Left renal pelvis (tissue), 4 donors: ENCODE data around the gene RASA1. TPM values are rescaled to one million over a fixed set of nuclear protein-coding genes. Genes with fewer than 3 reads are reported as not detected.

Source experiments
- DNase-seq, 4 donors: peaks; one replicate each; pipeline ENCODE4 v3.0.0-alpha.2; 2013; ENCODE audit warnings: low read depth in 4 of 4, low spot score in 3 of 4
- polyA plus RNA-seq, 4 donors: library from polyadenylated mRNA; unstranded; fragments of 120-200 nt; gene quantifications; one replicate each; pipeline ENCODE4 v1.2.1, GENCODE V29; 2013; ENCODE audit not compliant: insufficient read length in 4 of 4

The RASA1 gene
- polyA plus RNA-seq, 4 donors = 47.8 to 58.5 (median 50.7) TPM

DNA sequence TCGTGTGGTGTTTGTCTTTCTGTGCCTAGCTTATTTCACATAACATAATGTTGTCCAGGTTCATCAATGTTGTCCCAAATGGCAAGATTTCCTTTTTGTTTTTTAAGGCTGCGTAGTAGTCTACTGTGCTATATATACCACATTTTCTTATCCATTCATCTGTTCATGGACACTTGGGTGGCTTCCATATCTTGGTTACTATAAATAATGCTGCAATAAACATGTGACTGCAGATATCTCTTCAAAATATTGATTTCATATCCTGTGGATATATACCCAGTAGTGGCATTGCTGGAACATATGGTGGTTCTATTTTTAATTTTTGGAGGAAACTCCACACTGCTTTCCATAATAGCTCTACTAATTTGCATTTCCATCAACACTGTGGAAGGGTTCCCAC, 170.5 kb downstream of the RASA1 start:
- no peak for DNase-seq

Other genes starting within 250 kb of the RASA1 start
- gene CCNH, start 145.0 kb downstream of the RASA1 start, polyA plus RNA-seq = 10 to 100 TPM; 38.2 to 63.5 (median 57.3) TPM